HEK293 (cell line): Measurements from ENCODE around the gene TTC32.
"Not testable (repeated sequence)": the region's sequence is repeated elsewhere in the genome, so short reads cannot be mapped to it uniquely, and the experiment has no call there.

ENCODE experiments used
- CTCF ChIA-PET: fragments of 350-600 bp; formaldehyde crosslinking; extraction: SDS; loops from one replicate; lab custom pipeline; 2021; ENCODE audit warnings: antibody characterized with exemption; lab: Yijun Ruan, JAX
- POLR2A ChIA-PET: fragments of 300-600 bp; formaldehyde crosslinking; extraction: SDS; loops from one replicate; lab custom pipeline; 2020; ENCODE audit warnings: antibody characterized with exemption, inconsistent platforms; lab: Yijun Ruan, JAX
- H3K27ac ChIP-seq: fragments of 200-500 bp; sonication (Bioruptor generic); 2 replicates; pipeline ENCODE4 v1.5.1; 2014; ENCODE audit warnings: low read depth, low read length, control low read depth, inconsistent platforms; ENCODE audit errors: extremely low read depth
- H3K36me3 ChIP-seq, 2 experiments: fragments of 200-500 bp in 1 of 2; sonication (Bioruptor generic) in 1 of 2; 1 replicate in 1 of 2; 2 replicates in 1 of 2; pipeline ENCODE4 v1.5.1; 2014 to 2017; ENCODE audit warnings: inconsistent platforms in 2 of 2, low read length in 2 of 2; ENCODE audit not compliant: control insufficient read depth in 2 of 2, insufficient read depth in 1 of 2
- H3K4me1 ChIP-seq: fragments of 200-500 bp; sonication (Bioruptor generic); 2 replicates; pipeline ENCODE4 v1.5.1; 2014; ENCODE audit warnings: mild to moderate bottlenecking, low read length, inconsistent platforms; ENCODE audit not compliant: control insufficient read depth, insufficient read depth
- H3K4me3 ChIP-seq: 2 replicates; pipeline ENCODE4 v1.5.1; 2011; ENCODE audit warnings: low read depth, mild to moderate bottlenecking, control low read depth, low read length, moderate library complexity
- H3K9me3 ChIP-seq: fragments of 200-500 bp; sonication (Bioruptor generic); 2 replicates; pipeline ENCODE4 v1.5.1; 2014; ENCODE audit warnings: low read depth, low read length, inconsistent platforms; ENCODE audit not compliant: control insufficient read depth, insufficient read depth
- BCL6B ChIP-seq: fragments of 450-650 bp; formaldehyde crosslinking; IDR thresholded peaks from 2 replicates; pipeline ENCODE4 v1.5.1; 2017; ENCODE audit warnings: missing biosample characterization, missing genetic modification characterization
- GFI1B ChIP-seq: fragments of 450-650 bp; formaldehyde crosslinking; IDR thresholded peaks from 2 replicates; pipeline ENCODE4 v1.5.1; 2016; ENCODE audit warnings: missing biosample characterization, missing genetic modification characterization
- GLI2 ChIP-seq: fragments of 450-650 bp; formaldehyde crosslinking; IDR thresholded peaks from 2 replicates; pipeline ENCODE4; 2017; ENCODE audit warnings: missing biosample characterization, missing genetic modification characterization, low read depth, borderline replicate concordance
- GLI4 ChIP-seq: fragments of 450-650 bp; formaldehyde crosslinking; IDR thresholded peaks from 2 replicates; pipeline ENCODE4 v1.5.1; 2016; ENCODE audit warnings: missing biosample characterization, missing genetic modification characterization
- INSM2 ChIP-seq: fragments of 450-650 bp; formaldehyde crosslinking; IDR thresholded peaks from 2 replicates; pipeline ENCODE4 v1.5.1; 2016; ENCODE audit warnings: missing biosample characterization, missing genetic modification characterization
- KLF1 ChIP-seq: fragments of 450-650 bp; formaldehyde crosslinking; IDR thresholded peaks from 2 replicates; pipeline ENCODE4 v1.5.1; 2016; ENCODE audit warnings: missing biosample characterization, missing genetic modification characterization
- MYNN ChIP-seq: fragments of 450-650 bp; formaldehyde crosslinking; IDR thresholded peaks from 2 replicates; pipeline ENCODE4 v1.5.1; 2016; ENCODE audit warnings: missing biosample characterization, missing genetic modification characterization, borderline replicate concordance
- OSR2 ChIP-seq: fragments of 450-650 bp; formaldehyde crosslinking; IDR thresholded peaks from 2 replicates; pipeline ENCODE4 v1.5.1; 2016; ENCODE audit warnings: missing biosample characterization, missing genetic modification characterization
- OVOL3 ChIP-seq: fragments of 450-650 bp; formaldehyde crosslinking; IDR thresholded peaks from 2 replicates; pipeline ENCODE4 v1.5.1; 2016; ENCODE audit warnings: missing biosample characterization, missing genetic modification characterization
- RBAK ChIP-seq: fragments of 450-650 bp; formaldehyde crosslinking; IDR thresholded peaks from 2 replicates; pipeline ENCODE4 v1.5.1; 2016; ENCODE audit warnings: missing biosample characterization, missing genetic modification characterization
- SCRT2 ChIP-seq: fragments of 450-650 bp; formaldehyde crosslinking; IDR thresholded peaks from 2 replicates; pipeline ENCODE4 v1.5.1; 2016; ENCODE audit warnings: missing biosample characterization, missing genetic modification characterization
- SP7 ChIP-seq: fragments of 450-650 bp; formaldehyde crosslinking; IDR thresholded peaks from 2 replicates; pipeline ENCODE4 v1.5.1; 2016; ENCODE audit warnings: missing biosample characterization, missing genetic modification characterization
- ZBTB10 ChIP-seq: fragments of 450-650 bp; formaldehyde crosslinking; IDR thresholded peaks from 2 replicates; pipeline ENCODE4 v1.5.1; 2016; ENCODE audit warnings: missing biosample characterization, missing genetic modification characterization
- ZBTB7A ChIP-seq: fragments of 450-650 bp; formaldehyde crosslinking; IDR thresholded peaks from 2 replicates; pipeline ENCODE4 v1.5.1; 2016; ENCODE audit warnings: low read depth, missing biosample characterization, missing genetic modification characterization
- ZNF266 ChIP-seq: fragments of 450-650 bp; formaldehyde crosslinking; IDR thresholded peaks from 2 replicates; pipeline ENCODE4 v1.5.1; 2016; ENCODE audit warnings: missing biosample characterization, missing genetic modification characterization, low read depth
- ZNF280C ChIP-seq: fragments of 450-650 bp; formaldehyde crosslinking; IDR thresholded peaks from 2 replicates; pipeline ENCODE4 v1.5.1; 2016; ENCODE audit warnings: missing biosample characterization, missing genetic modification characterization
- ZNF366 ChIP-seq: fragments of 450-650 bp; formaldehyde crosslinking; conservative IDR thresholded peaks from 2 replicates; pipeline ENCODE4 v1.5.1; 2016; ENCODE audit warnings: missing biosample characterization, missing genetic modification characterization
- ZNF513 ChIP-seq: fragments of 450-650 bp; IDR thresholded peaks from 2 replicates; pipeline ENCODE4 v1.5.1; 2018; ENCODE audit warnings: missing biosample characterization, missing genetic modification characterization
- ZNF521 ChIP-seq: fragments of 450-650 bp; formaldehyde crosslinking; IDR thresholded peaks from 2 replicates; pipeline ENCODE4 v1.5.1; 2017; ENCODE audit warnings: missing biosample characterization, mild to moderate bottlenecking, missing genetic modification characterization
- ZNF777 ChIP-seq: fragments of 450-650 bp; formaldehyde crosslinking; IDR thresholded peaks from 2 replicates; pipeline ENCODE4 v1.5.1; 2017; ENCODE audit warnings: missing biosample characterization, missing genetic modification characterization, borderline replicate concordance

TTC32 gene

GRCh38 chr2:19881221-19881907 lies 20.4 kb downstream of the TTC32 start:
- Histone ChIP-seq H3K27ac (no peak overlapping the region), H3K4me3 (no peak overlapping the region), H3K36me3 (no peaks in the 10 kb centered on the region), H3K4me1 (no peaks in the 10 kb centered on the region)
- TF ChIP-seq ZNF521 (tag by site-specific recombination) (no peak), BCL6B (tag by site-specific recombination) (no peak), INSM2 (tag by site-specific recombination) (no peak), ZNF266 (tag by site-specific recombination) (no peak), KLF1 (tag by site-specific recombination) (no peak), ZNF280C (tag by site-specific recombination) (no peak), MYNN (tag by site-specific recombination) (no peak), SCRT2 (no peak), RBAK (no peak), ZNF777 (tag by site-specific recombination) (no peak), ZBTB10 (tag by site-specific recombination) (no peak), ZNF513 (no peak), GLI4 (tag by site-specific recombination) (no peak), SP7 (tag by site-specific recombination) (no peak), GLI2 (tag by site-specific recombination) (no peak), OSR2 (tag by site-specific recombination) (no peak), OVOL3 (no peak), ZNF366 (tag by site-specific recombination) (no peak), ZBTB7A (tag by site-specific recombination) (no peak), GFI1B (tag by site-specific recombination) (no peak)
- TF ChIP-seq, all 188 proteins: peak for 0
- ChIA-PET CTCF (no interaction called here), POLR2A (no interaction called here)
- no peaks in the 10 kb centered on the region for H3K9me3 ChIP-seq

- CTCF ChIA-PET, H3K4me3 ChIP-seq, H3K27ac ChIP-seq, H3K36me3 ChIP-seq, H3K4me1 ChIP-seq, H3K9me3 ChIP-seq, POLR2A ChIA-PET: not testable (repeated sequence)
Observed at GRCh38 chr2:19880191-19880590, 21.6 kb downstream of the TTC32 start.
